Liver (tissue), 9 donors: Measurements from ENCODE around the gene WWP2. TPM values are rescaled to one million over a fixed set of nuclear protein-coding genes. Genes with fewer than 3 reads are reported as not detected.

Experiments
- DNase-seq: peaks from one replicate; pipeline ENCODE4 v3.0.0-alpha.2; 2017; ENCODE audit warnings: low spot score
- H3K27ac ChIP-seq, 2 donors: one replicate each; pipeline ENCODE4 v1.7.0; 2013; ENCODE audit warnings: inconsistent platforms in 2 of 2, low read length in 2 of 2, control low read depth in 1 of 2, low read depth in 1 of 2, mild to moderate bottlenecking in 1 of 2
- H3K27me3 ChIP-seq, 4 donors: one replicate each; pipeline versions ENCODE4 v1.6.1 to v1.7.0; 2013; ENCODE audit warnings: low read length in 3 of 4, inconsistent platforms in 1 of 4, mild to moderate bottlenecking in 1 of 4, moderate library complexity in 1 of 4; ENCODE audit not compliant: control insufficient read depth in 4 of 4, insufficient read depth in 4 of 4
- H3K36me3 ChIP-seq, 4 donors: one replicate each; pipeline versions ENCODE4 v1.6.1 to v1.7.0; 2013; ENCODE audit warnings: low read length in 3 of 4, mild to moderate bottlenecking in 3 of 4, low read depth in 1 of 4, moderate library complexity in 1 of 4; ENCODE audit not compliant: control insufficient read depth in 4 of 4, insufficient read depth in 3 of 4
- H3K4me1 ChIP-seq, 4 donors: one replicate each; pipeline versions ENCODE4 v1.6.1 to v1.7.0; 2013; ENCODE audit warnings: low read length in 3 of 4, mild to moderate bottlenecking in 3 of 4, moderate library complexity in 1 of 4; ENCODE audit not compliant: control insufficient read depth in 4 of 4, insufficient read depth in 4 of 4
- H3K4me3 ChIP-seq, 3 donors: one replicate each; pipeline versions ENCODE4 v1.6.1 to v1.7.0; 2013; ENCODE audit warnings: low read length in 3 of 3, control low read depth in 1 of 3, low read depth in 1 of 3, mild to moderate bottlenecking in 1 of 3
- H3K9ac ChIP-seq, 2 donors: one replicate each; pipeline ENCODE4 v1.7.0; 2013; ENCODE audit warnings: low read length in 2 of 2, mild to moderate bottlenecking in 2 of 2, moderate library complexity in 2 of 2, control low read depth in 1 of 2, low read depth in 1 of 2
- H3K9me3 ChIP-seq, 4 donors: one replicate each; pipeline versions ENCODE4 v1.6.1 to v1.7.0; 2013; ENCODE audit warnings: low read length in 3 of 4; ENCODE audit not compliant: control insufficient read depth in 4 of 4
- ATF3 ChIP-seq: IDR thresholded peaks from 2 replicates; pipeline ENCODE4 v1.6.1; 2016; ENCODE audit warnings: antibody characterized with exemption
- CTCF ChIP-seq: fragments of 150-350 bp; IDR thresholded peaks from 2 replicates; pipeline ENCODE4 v1.5.1; 2017; ENCODE audit warnings: improper control_type of control experiment, low read depth, low read length; ENCODE audit not compliant: missing input control
- FOXA1 ChIP-seq: IDR thresholded peaks from 2 replicates; pipeline ENCODE4 v1.6.1; 2016; ENCODE audit warnings: antibody characterized with exemption
- FOXA2 ChIP-seq: IDR thresholded peaks from 2 replicates; pipeline ENCODE4 v1.6.1; 2016; ENCODE audit warnings: antibody characterized with exemption
- GABPA ChIP-seq, 2 donors: IDR thresholded peaks in 1 of 2; conservative IDR thresholded peaks in 1 of 2; 2 replicates each; pipeline ENCODE4 v1.6.1; 2016; ENCODE audit warnings: antibody characterized with exemption in 2 of 2, mild to moderate bottlenecking in 1 of 2, moderate library complexity in 1 of 2
- JUND ChIP-seq, 2 donors: IDR thresholded peaks; 2 replicates each; pipeline ENCODE4 v1.6.1; 2016; ENCODE audit warnings: antibody characterized with exemption in 2 of 2
- MAX ChIP-seq: IDR thresholded peaks from 2 replicates; pipeline ENCODE4 v1.6.1; 2016; ENCODE audit warnings: antibody characterized with exemption
- NR2F2 ChIP-seq: IDR thresholded peaks from 2 replicates; pipeline ENCODE4 v1.6.1; 2016; ENCODE audit warnings: antibody characterized with exemption
- TAF1 ChIP-seq: conservative IDR thresholded peaks from 2 replicates; pipeline ENCODE4 v1.6.1; 2016; ENCODE audit warnings: antibody characterized with exemption, mild to moderate bottlenecking
- YY1 ChIP-seq: IDR thresholded peaks from 2 replicates; pipeline ENCODE4 v1.6.1; 2016; ENCODE audit warnings: antibody characterized with exemption, mild to moderate bottlenecking
- ZBTB33 ChIP-seq: IDR thresholded peaks from 2 replicates; pipeline ENCODE4 v1.6.1; 2016; ENCODE audit warnings: antibody characterized with exemption
- WGBS: extraction: QIAGEN DNeasy Blood & Tissue Kit; methylation state at CpG from one replicate; pipeline ENCODE4 v1.1.7; 2013; 5-methylcytosine and 5-hydroxymethylcytosine counted together
- polyA plus RNA-seq, 2 donors: library from polyadenylated mRNA; stranded (reverse) in 1 of 2; unstranded in 1 of 2; fragments of 200-250 nt in 1 of 2; fragments of >200 nt in 1 of 2; fragmentation: Nextera tagmentation in 1 of 2; extraction: Ambion mirVana in 1 of 2; gene quantifications; one replicate each; pipeline versions ENCODE4 v1.2.1 to v1.2.3, GENCODE V29; 2013 to 2015
- total RNA-seq, 2 donors: library from RNA; depleted of rRNA; stranded (reverse); fragments of >200 nt; gene quantifications; one replicate each; pipeline ENCODE4 v1.2.3, GENCODE V29; 2014
- TF ChIP-seq, protein P1 (sequence below): IDR thresholded peaks from 2 replicates; pipeline ENCODE4 v1.6.1; 2016; ENCODE audit warnings: antibody characterized with exemption, mild to moderate bottlenecking
- donor health status: healthy.
- donor health status: healthy.
- donor health status: healthy.
- donor health status: healthy.
- donor health status: healthy.

The WWP2 gene
- total and polyA plus RNA-seq, 4 donors = 8.6 to 22.7 (median 13.6) TPM

DNA sequence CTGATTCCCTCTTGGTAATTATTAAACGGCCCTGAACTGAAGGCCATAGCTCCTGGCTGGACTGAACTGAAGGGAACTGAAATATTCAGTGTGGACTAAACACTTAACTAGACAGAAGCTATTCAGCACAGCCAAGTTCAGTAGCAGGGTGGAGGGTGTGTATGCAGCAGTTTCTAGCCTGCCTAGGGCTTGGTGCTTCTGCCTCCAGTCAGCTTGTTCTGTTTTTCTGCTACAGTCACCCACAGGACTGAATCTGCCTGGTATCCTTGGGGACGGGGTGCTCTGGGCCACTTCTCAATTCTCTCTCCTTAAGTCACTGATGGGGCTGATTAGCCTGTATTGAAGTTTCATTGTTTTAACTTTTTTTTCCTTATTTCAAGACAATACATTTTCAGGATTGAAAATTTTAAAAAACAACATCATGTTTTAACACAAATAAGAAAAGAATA is 77.1 kb downstream of the WWP2 start (continued):
- no peak for TF ChIP-seq ZBTB33
- TF ChIP-seq NR2F2 = no peak

- Histone ChIP-seq H3K27me3 (no peaks in the 10 kb centered on the region), H3K4me1 (peaks cover 0 to 4% (median 3%) of the 10 kb centered on the region in 4 donors), H3K9me3 (no peaks in the 10 kb centered on the region), H3K9ac (no peak overlapping the region), H3K27ac (no peak overlapping the region), H3K4me3 (no peak overlapping the region), H3K36me3 (peaks cover 0 to 7% (median 5%) of the 10 kb centered on the region in 4 donors)
- TF ChIP-seq JUND (IDR thresholded peaks at IDR 0.05) (no peak), ZBTB33 (no peak), FOXA1 (no peak), MAX (no peak), GABPA (IDR thresholded peaks at IDR 0.05 in 1 of 2, conservative IDR thresholded peaks at IDR 0.05 in 1 of 2) (no peak), FOXA2 (no peak), YY1 (no peak), CTCF (no peak), ATF3 (no peak), TAF1 (no peak)
- TF ChIP-seq, protein P1, sequence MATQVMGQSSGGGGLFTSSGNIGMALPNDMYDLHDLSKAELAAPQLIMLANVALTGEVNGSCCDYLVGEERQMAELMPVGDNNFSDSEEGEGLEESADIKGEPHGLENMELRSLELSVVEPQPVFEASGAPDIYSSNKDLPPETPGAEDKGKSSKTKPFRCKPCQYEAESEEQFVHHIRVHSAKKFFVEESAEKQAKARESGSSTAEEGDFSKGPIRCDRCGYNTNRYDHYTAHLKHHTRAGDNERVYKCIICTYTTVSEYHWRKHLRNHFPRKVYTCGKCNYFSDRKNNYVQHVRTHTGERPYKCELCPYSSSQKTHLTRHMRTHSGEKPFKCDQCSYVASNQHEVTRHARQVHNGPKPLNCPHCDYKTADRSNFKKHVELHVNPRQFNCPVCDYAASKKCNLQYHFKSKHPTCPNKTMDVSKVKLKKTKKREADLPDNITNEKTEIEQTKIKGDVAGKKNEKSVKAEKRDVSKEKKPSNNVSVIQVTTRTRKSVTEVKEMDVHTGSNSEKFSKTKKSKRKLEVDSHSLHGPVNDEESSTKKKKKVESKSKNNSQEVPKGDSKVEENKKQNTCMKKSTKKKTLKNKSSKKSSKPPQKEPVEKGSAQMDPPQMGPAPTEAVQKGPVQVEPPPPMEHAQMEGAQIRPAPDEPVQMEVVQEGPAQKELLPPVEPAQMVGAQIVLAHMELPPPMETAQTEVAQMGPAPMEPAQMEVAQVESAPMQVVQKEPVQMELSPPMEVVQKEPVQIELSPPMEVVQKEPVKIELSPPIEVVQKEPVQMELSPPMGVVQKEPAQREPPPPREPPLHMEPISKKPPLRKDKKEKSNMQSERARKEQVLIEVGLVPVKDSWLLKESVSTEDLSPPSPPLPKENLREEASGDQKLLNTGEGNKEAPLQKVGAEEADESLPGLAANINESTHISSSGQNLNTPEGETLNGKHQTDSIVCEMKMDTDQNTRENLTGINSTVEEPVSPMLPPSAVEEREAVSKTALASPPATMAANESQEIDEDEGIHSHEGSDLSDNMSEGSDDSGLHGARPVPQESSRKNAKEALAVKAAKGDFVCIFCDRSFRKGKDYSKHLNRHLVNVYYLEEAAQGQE = no peak
- 83% methylated on average over 10 of the region's 10 CpGs for WGBS
- no peak for DNase-seq
Observed at GRCh38 chr16:69839798-69840409, 77.8 kb downstream of the WWP2 start.
